Astrocyte of the cerebellum (primary cell): ENCODE data around the gene ADGRB3.

ENCODE experiments used
- DNase-seq: peaks from one replicate; pipeline ENCODE4 v3.0.0-alpha.2; 2011; ENCODE audit warnings: low read depth
- H3K4me3 ChIP-seq: 2 replicates; pipeline ENCODE4 v1.5.1; 2011; ENCODE audit warnings: mild to moderate bottlenecking, low read depth, low read length, moderate library complexity
- in situ Hi-C: cut with HindIII; loops from 2 replicates; pipeline ENCODE4 v1.10.0; 2017; ENCODE audit warnings: low sequenced_read_pairs
- TF ChIP-seq, protein P1 (sequence below): IDR thresholded peaks from 2 replicates; pipeline ENCODE4 v1.5.1; 2012; ENCODE audit warnings: low read length, low read depth, moderate library complexity, mild to moderate bottlenecking; ENCODE audit errors: missing control alignments

ADGRB3 gene

DNA sequence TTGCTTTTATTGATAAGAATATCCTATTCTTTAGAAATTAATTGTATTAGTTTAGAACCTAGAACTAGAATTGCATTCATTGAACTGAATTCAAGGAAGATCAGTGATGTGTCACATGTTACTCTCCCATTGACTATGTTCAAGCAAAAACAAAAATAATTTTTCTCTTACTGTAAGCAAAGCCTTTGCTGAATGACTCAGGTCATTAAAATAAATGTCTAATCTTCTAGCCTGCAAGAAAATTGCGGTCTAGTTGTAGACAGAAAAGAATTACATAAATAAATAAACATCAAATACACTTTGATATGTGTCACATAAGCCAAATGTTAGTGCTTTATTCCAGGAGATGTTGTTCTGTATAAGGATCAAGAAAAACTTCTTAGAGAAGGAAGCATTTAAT is 387.9 kb downstream of the ADGRB3 start:
- H3K4me3 ChIP-seq = no peak overlapping the region
- no peak for DNase-seq
- TF ChIP-seq, protein P1, sequence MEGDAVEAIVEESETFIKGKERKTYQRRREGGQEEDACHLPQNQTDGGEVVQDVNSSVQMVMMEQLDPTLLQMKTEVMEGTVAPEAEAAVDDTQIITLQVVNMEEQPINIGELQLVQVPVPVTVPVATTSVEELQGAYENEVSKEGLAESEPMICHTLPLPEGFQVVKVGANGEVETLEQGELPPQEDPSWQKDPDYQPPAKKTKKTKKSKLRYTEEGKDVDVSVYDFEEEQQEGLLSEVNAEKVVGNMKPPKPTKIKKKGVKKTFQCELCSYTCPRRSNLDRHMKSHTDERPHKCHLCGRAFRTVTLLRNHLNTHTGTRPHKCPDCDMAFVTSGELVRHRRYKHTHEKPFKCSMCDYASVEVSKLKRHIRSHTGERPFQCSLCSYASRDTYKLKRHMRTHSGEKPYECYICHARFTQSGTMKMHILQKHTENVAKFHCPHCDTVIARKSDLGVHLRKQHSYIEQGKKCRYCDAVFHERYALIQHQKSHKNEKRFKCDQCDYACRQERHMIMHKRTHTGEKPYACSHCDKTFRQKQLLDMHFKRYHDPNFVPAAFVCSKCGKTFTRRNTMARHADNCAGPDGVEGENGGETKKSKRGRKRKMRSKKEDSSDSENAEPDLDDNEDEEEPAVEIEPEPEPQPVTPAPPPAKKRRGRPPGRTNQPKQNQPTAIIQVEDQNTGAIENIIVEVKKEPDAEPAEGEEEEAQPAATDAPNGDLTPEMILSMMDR = no peak
- in situ Hi-C loops = no loop called here

- TF ChIP-seq, protein P1 = no peak
- DNase-seq = no peak
- in situ Hi-C loops = no loop called here
- H3K4me3 ChIP-seq = no peak overlapping the region
These were observed 391.2 kb downstream of the ADGRB3 start for GRCh38 chr6:69026243-69026642.

DNA sequence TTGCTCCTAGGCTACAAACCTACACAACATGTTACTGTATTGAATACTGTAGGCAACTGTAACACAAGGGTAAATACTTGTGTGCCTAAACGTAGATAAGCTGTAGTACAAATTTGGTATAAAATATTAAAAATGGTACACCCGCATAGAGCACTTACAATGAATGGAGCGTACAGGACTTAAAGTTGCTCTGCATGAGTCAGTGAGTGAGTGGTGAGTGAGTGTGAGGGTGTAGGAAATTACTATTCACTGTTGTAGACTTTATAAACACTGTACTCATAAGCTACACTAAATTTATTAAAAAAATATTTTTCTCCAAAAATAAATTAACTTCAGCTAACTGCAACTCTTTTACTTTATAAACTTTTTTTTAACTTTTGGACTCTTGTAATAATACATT is 391.6 kb downstream of the ADGRB3 start:
- no peak overlapping the region for H3K4me3 ChIP-seq
- DNase-seq = no peak
- in situ Hi-C loops = no loop called here
- TF ChIP-seq, protein P1 = no peak

DNA sequence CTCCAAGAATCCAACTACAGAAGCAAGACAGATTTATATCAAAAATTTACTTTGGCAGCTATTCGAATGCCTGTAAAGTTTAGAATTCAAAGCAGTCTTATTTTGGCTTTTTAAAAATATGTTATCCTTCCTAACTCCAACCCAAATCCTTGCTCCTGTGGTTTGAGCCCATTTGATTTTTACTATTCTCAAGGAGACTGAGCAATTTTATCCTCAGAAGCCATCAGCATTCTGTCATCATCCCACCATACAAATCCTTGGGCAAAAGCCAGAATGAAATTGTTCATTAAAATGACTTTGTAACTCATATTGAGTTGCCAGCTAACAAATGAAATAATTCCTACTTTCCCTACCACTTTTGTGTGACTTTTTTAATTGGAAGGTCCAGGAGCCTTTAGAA is 392.8 kb downstream of the ADGRB3 start:
- in situ Hi-C loops = no loop called here
- TF ChIP-seq, protein P1 = no peak
- H3K4me3 ChIP-seq = no peak overlapping the region
- DNase-seq = no peak

DNA sequence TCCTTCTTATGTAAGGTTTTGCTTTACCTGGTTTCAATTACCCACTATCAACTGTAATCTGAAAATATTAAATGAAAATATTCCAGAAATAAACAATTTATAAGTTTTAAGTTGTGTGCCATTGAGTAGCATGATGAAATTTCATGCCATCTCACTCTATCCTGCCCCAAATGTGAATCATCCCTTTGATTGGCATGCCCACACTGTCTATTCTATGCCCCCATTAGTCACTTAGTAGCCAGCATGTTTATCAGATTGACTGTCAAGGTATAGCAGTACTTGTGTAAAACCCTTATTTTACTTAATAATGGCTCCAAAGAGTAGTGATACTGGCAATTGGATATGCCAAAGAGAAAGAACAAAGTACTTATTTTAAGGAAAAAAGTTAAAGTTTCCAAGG is 403.8 kb downstream of the ADGRB3 start:
- in situ Hi-C loops = no loop called here
- TF ChIP-seq, protein P1 = no peak
- no peak overlapping the region for H3K4me3 ChIP-seq
- no peak for DNase-seq

DNA sequence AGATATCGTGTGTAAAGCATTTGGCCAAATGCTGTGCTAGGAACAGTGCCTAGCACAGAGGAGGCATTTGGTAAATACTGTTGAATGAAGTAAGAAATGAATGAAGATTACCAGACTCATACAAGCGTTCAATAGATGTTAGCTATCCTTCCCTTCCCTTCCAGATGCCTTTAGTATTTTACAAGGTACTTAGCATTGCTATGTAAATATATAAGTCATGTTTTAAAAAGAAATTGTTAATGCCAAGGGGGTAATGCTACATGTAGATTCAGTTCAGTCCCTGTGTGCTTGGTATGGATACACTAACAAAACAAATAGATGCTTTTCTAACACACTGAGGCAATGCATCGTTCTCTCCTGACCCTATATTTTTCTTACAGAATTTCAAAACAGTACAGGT is 407.2 kb downstream of the ADGRB3 start:
- no peak for DNase-seq
- in situ Hi-C loops = no loop called here
- TF ChIP-seq, protein P1 = no peak
- no peak overlapping the region for H3K4me3 ChIP-seq

DNA sequence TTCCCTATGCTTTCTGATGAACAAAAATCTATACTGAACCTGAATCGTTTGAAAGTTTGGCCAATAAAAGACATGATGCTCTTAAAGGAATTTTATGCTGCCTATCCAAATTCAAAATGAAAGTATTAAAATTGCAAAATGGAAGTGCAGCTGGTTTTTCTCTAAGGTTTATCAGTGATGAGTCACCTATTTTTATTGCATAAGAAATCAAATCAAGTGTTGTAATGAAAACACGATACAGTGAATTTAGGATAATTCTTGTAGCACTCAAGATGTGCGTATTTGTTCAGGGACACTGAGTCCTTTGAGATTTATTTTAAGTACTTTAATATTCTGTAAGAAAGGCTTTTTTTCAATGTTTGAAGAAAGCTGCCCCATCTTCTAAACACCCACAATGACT is 409.5 kb downstream of the ADGRB3 start:
- in situ Hi-C loops = no loop called here
- TF ChIP-seq, protein P1 = no peak
- H3K4me3 ChIP-seq = no peak overlapping the region
- no peak for DNase-seq
